HEK293T (cell line): Measurements from ENCODE around the gene USPL1.
"Not testable (repeated sequence)": the region's sequence is repeated elsewhere in the genome, so short reads cannot be mapped to it uniquely, and the experiment has no call there.

ENCODE experiments used
- CTCF ChIA-PET: fragments of 350-600 bp; formaldehyde crosslinking; extraction: SDS; loops from one replicate; lab custom pipeline; 2021; ENCODE audit warnings: antibody characterized with exemption, inconsistent platforms; lab: Yijun Ruan, JAX
- POLR2A ChIA-PET: fragments of 350-600 bp; formaldehyde crosslinking; extraction: SDS; loops from one replicate; lab custom pipeline; 2020; ENCODE audit warnings: antibody characterized with exemption, inconsistent platforms; lab: Yijun Ruan, JAX
- DNase-seq: peaks from one replicate; pipeline ENCODE4 v3.0.0; 2012; ENCODE audit warnings: mixed read lengths; ENCODE audit errors: extremely low spot score
- ARNT ChIP-seq: fragments of 450-650 bp; IDR thresholded peaks from 2 replicates; pipeline ENCODE4 v1.6.1; 2017; ENCODE audit warnings: mild to moderate bottlenecking
- BHLHE40 ChIP-seq: fragments of 450-650 bp; IDR thresholded peaks from 2 replicates; pipeline ENCODE4 v1.6.1; 2016; ENCODE audit warnings: mild to moderate bottlenecking, moderate library complexity, borderline replicate concordance
- CTBP1 ChIP-seq: fragments of 450-650 bp; IDR thresholded peaks from 2 replicates; pipeline ENCODE4 v1.6.1; 2016; ENCODE audit warnings: borderline replicate concordance
- ELF4 ChIP-seq: fragments of 450-650 bp; IDR thresholded peaks from 2 replicates; pipeline ENCODE4 v1.6.1; 2017; ENCODE audit warnings: antibody characterized with exemption
- FOXA1 ChIP-seq: fragments of 450-650 bp; IDR thresholded peaks from 2 replicates; pipeline ENCODE4 v1.6.1; 2016; ENCODE audit warnings: mild to moderate bottlenecking
- FOXK2 ChIP-seq: fragments of 450-650 bp; IDR thresholded peaks from 2 replicates; pipeline ENCODE4 v1.6.1; 2016; ENCODE audit warnings: mild to moderate bottlenecking
- FOXM1 ChIP-seq: fragments of 450-650 bp; IDR thresholded peaks from 2 replicates; pipeline ENCODE4 v1.6.1; 2017; ENCODE audit warnings: mild to moderate bottlenecking, borderline replicate concordance
- HDGF ChIP-seq: fragments of 450-650 bp; IDR thresholded peaks from 2 replicates; pipeline ENCODE4 v1.6.1; 2017; ENCODE audit warnings: antibody characterized with exemption, borderline replicate concordance
- L3MBTL2 ChIP-seq: fragments of 450-650 bp; conservative IDR thresholded peaks from 2 replicates; pipeline ENCODE4 v1.6.1; 2016; ENCODE audit warnings: mild to moderate bottlenecking
- LEF1 ChIP-seq: fragments of 450-650 bp; IDR thresholded peaks from 2 replicates; pipeline ENCODE4 v1.6.1; 2017; ENCODE audit warnings: mild to moderate bottlenecking, borderline replicate concordance
- NFRKB ChIP-seq: fragments of 450-650 bp; IDR thresholded peaks from 2 replicates; pipeline ENCODE4 v1.6.1; 2016; ENCODE audit warnings: mild to moderate bottlenecking, moderate library complexity
- SP1 ChIP-seq: fragments of 450-650 bp; IDR thresholded peaks from 2 replicates; pipeline ENCODE4 v1.6.1; 2017
- SUZ12 ChIP-seq: fragments of 450-650 bp; IDR thresholded peaks from 2 replicates; pipeline ENCODE4 v1.6.1; 2016; ENCODE audit warnings: mild to moderate bottlenecking
- TARDBP ChIP-seq: fragments of 450-650 bp; IDR thresholded peaks from 2 replicates; pipeline ENCODE4 v1.6.1; 2016
- ZNF384 ChIP-seq: fragments of 450-650 bp; IDR thresholded peaks from 2 replicates; pipeline ENCODE4 v1.6.1; 2016
- TF ChIP-seq, protein P1 (sequence below): fragments of 450-650 bp; IDR thresholded peaks from 2 replicates; pipeline ENCODE4 v1.6.1; 2016

Gene USPL1

DNA sequence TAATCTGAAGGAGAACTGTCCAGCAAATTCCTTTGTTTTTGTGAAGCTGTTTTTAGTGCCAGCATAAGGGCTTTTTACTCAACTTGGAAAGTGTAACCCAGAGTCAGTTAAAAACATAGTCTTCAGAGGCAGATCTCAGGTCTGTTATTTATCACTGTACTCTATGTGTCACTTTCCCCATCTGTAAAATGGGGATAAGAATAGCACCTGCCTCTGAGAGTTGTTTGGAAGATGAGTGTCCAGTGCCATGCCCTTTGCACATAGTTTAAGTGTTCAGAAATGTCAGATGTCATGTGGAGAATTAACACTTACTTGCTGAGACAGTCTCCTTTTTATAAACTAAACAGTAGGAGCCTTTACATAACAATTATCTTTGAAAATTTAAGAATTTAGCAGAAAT lies 27.9 kb downstream of the USPL1 start:
- CTCF ChIA-PET, result no interaction called here
- TF ChIP-seq FOXA1 (no peak), SUZ12 (no peak), FOXK2 (no peak), ZNF384 (no peak), CTBP1 (no peak), NFRKB (no peak), FOXM1 (no peak), BHLHE40 (no peak), ARNT (no peak), ELF4 (no peak), L3MBTL2 (no peak), SP1 (no peak), HDGF (no peak), TARDBP (no peak), LEF1 (no peak)
- TF ChIP-seq, protein P1, sequence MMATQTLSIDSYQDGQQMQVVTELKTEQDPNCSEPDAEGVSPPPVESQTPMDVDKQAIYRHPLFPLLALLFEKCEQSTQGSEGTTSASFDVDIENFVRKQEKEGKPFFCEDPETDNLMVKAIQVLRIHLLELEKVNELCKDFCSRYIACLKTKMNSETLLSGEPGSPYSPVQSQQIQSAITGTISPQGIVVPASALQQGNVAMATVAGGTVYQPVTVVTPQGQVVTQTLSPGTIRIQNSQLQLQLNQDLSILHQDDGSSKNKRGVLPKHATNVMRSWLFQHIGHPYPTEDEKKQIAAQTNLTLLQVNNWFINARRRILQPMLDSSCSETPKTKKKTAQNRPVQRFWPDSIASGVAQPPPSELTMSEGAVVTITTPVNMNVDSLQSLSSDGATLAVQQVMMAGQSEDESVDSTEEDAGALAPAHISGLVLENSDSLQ, result no peak
- no peak for DNase-seq
- POLR2A ChIA-PET, result no interaction called here

DNA sequence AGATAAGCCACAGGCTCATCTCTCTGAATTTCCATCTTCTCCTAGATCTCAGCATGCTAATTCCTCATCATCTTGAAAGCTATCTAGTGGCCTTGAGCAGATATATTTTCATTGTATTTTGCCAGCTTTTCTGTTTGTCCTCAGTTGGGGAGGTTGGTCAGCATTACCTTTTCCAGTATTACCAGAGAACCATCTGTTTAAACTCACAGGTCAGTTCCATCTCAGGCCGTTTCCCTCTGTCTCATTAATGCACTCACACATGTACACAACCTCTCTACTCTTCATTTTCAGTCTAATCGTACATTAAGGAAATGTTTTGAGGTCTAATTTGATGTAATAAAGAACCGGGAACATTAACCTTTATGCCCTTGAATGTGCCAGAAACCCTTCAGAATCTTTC lies 29.7 kb downstream of the USPL1 start:
- TF ChIP-seq NFRKB (no peak), FOXM1 (no peak), ARNT (no peak), CTBP1 (no peak), FOXK2 (no peak), FOXA1 (no peak), SP1 (no peak), BHLHE40 (no peak), ZNF384 (no peak), L3MBTL2 (no peak), ELF4 (no peak), LEF1 (no peak), HDGF (no peak), TARDBP (no peak), SUZ12 (no peak)
- TF ChIP-seq, protein P1, result no peak
- no peak for DNase-seq
- ChIA-PET POLR2A (no interaction called here), CTCF (no interaction called here)

DNA sequence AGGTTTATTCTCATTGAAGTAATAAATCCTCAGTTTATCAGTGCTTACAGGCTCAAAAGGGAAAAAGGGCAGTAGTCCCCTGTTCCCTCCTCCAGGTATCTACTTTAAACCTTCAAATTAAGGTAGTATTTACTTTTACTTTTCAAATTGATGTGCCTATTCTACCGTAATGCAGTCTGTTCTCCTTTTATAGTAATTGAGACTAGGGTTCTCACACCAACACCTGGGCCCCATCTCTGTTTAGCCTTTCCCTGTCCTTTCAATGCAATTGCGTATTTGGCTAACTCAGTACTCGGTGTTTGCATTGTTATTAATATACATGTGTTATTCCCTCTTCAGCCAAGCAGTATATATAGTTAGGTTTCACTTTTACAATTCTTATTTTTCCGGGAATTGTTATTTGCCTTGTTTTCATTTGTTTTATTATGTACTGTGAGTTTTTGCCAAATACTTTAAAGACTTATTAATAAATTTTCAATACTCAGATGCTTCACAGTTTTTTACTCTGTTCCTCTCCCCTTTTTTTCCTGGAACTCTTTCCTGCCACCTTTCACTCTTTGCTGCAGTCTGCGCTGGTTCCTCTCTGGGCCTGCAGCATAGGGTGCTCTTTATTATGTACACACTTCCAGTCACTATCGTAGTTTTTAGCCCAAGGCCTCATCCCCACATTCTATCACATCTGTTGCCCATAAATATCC lies 30.3 kb downstream of the USPL1 start:
- TF ChIP-seq ELF4 (no peak), ARNT (no peak), FOXA1 (no peak), HDGF (no peak), ZNF384 (no peak), TARDBP (no peak), BHLHE40 (no peak), FOXK2 (no peak), SP1 (no peak), CTBP1 (no peak), LEF1 (no peak), L3MBTL2 (no peak), FOXM1 (no peak), SUZ12 (no peak), NFRKB (no peak)
- TF ChIP-seq, protein P1, result no peak
- DNase-seq, result no peak
- ChIA-PET POLR2A (no interaction called here), CTCF (no interaction called here)

GRCh38 chr13:30648522-30649012 lies 30.8 kb downstream of the USPL1 start:
- ChIA-PET POLR2A (no interaction called here), CTCF (no interaction called here)
- DNase-seq, result no peak
- TF ChIP-seq TARDBP, result no peak
- no peak for TF ChIP-seq ARNT

DNA sequence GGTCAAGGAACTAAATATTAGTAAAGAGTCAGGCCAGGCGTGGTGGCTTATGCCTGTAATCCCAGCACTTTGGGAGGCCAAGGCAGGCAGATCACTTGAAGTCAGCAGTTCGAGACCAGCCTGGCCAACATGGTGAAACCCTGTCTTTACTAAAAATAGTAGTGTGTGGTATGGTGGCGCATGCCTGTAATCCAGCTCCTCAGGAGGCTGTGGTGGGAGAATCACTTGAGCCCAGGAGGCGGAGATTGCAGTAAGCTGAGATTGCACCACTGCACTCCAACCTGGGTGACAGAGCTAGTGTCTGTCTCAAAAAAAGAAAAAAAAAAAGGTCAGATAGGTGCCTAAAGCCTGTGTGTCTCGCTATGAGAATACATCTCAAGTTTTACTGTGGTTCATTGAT lies 33.9 kb downstream of the USPL1 start:
- POLR2A ChIA-PET, CTCF ChIA-PET, DNase-seq: not testable (repeated sequence)

DNA sequence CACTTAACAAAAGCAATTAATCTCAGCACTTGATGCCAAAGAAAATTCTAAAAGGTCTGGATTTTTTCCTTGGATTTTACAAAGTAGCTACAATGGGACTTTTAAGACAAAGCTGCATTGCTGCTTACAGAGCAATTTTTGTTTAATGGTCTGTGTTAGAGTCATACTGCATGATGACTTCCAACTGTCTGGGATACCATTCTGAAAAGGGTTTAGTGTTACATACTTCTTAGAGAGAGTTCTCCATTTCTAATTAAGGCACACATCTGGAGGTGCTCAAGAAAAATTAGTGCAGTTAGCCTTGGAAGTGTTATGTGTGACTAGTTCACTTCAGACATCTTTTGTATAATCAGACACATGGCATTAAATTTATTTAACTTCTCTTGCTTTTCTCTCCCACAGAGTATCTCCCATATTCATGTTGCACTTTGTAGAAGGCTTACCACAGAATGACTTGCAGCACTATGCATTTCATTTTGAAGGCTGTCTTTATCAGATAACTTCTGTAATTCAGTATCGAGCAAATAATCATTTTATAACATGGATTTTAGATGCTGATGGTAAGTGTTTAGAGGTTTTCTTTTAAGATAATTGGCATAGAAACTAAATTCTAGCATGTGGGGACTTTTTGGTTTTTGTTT lies 35.1 kb downstream of the USPL1 start:
- ChIA-PET CTCF (interaction anchor here (0.6 kb wide), 1 partner anchor 160 kb away, joined by 3 read pairs; no protein-coding TSS in a partner anchor), POLR2A (no interaction called here)
- DNase-seq, result no peak
- TF ChIP-seq SUZ12 (no peak), FOXM1 (no peak), FOXK2 (no peak), FOXA1 (no peak), CTBP1 (no peak), L3MBTL2 (no peak), LEF1 (no peak), ELF4 (no peak), SP1 (no peak), NFRKB (no peak), BHLHE40 (no peak), ZNF384 (no peak), TARDBP (no peak), HDGF (no peak), ARNT (no peak)
- TF ChIP-seq, protein P1, result no peak
